ENCODE data around the gene NDFIP1.

- TF ChIP-seq EZH2phosphoT487 (IDR thresholded peaks at IDR 0.05; ENCODE audit: insufficient read depth, low read depth) (no peak), EZH2 (IDR thresholded peaks at IDR 0.05; ENCODE audit: insufficient read depth, poor library complexity, severe bottlenecking) (no peak)
These were observed 1.4 kb upstream of the NDFIP1 start for GRCh38 chr5:142107036-142107735.
